Thoracic aorta (tissue), 2 donors: ENCODE results near the gene SFMBT2. TPM values are rescaled to one million over a fixed set of nuclear protein-coding genes. Genes with fewer than 3 reads are reported as not detected.

Source experiments
- ATAC-seq: fragments of 150-250 bp; one replicate; pipeline ENCODE4 v1.8.0; 2017; ENCODE audit warnings: low read depth; ENCODE audit not compliant: insufficient number of reproducible peaks, low FRiP score
- DNase-seq: peaks from one replicate; pipeline ENCODE4 v3.0.0-alpha.2; 2020; ENCODE audit warnings: low spot score
- H3K27ac ChIP-seq, 2 donors: fragments of 200-600 bp; sonication (generic); 1 replicate in 1 of 2; 2 replicates in 1 of 2; pipeline ENCODE4 v1.5.1; 2016; ENCODE audit warnings: mild to moderate bottlenecking in 2 of 2, moderate library complexity in 2 of 2
- H3K27me3 ChIP-seq: fragments of 200-600 bp; sonication (generic); replicated peaks from 2 replicates; pipeline ENCODE4 v1.6.0; 2016; ENCODE audit warnings: mild to moderate bottlenecking; ENCODE audit not compliant: insufficient read depth
- H3K36me3 ChIP-seq: fragments of 200-600 bp; sonication (generic); one replicate; pipeline ENCODE4 v1.5.1; 2016
- H3K4me1 ChIP-seq, 2 donors: fragments of 200-600 bp; sonication (generic); 1 replicate in 1 of 2; 2 replicates in 1 of 2; pipeline versions ENCODE4 v1.5.1 to v1.6.0; 2016; ENCODE audit warnings: low read depth in 2 of 2, mild to moderate bottlenecking in 1 of 2; ENCODE audit not compliant: control insufficient read depth in 1 of 2
- H3K4me3 ChIP-seq: fragments of 200-600 bp; sonication (generic); 2 replicates; pipeline ENCODE4 v1.5.1; 2016; ENCODE audit warnings: mild to moderate bottlenecking
- H3K9me3 ChIP-seq: fragments of 200-600 bp; sonication (generic); 2 replicates; pipeline ENCODE4 v1.5.1; 2016
- total RNA-seq, 2 donors: library from RNA; depleted of rRNA; stranded (reverse); fragments of >200 nt; gene quantifications; one replicate each; pipeline versions ENCODE4 v1.1.0 to v1.2.3, GENCODE V29; 2016
- TF ChIP-seq, protein P1 (sequence below): fragments of 200-600 bp; sonication (generic); IDR thresholded peaks from one replicate; pipeline ENCODE4 v1.5.1; 2019; ENCODE audit warnings: antibody characterized with exemption

SFMBT2 gene
- total RNA-seq, 2 donors from 2014 or later, result 8.5 to 9.0 TPM

GRCh38 chr10:7233259-7233991 lies 177.4 kb downstream of the SFMBT2 start:
- H3K27ac ChIP-seq, result no peak overlapping the region
- no peaks in the 10 kb centered on the region for H3K9me3 ChIP-seq
- TF ChIP-seq, protein P1, sequence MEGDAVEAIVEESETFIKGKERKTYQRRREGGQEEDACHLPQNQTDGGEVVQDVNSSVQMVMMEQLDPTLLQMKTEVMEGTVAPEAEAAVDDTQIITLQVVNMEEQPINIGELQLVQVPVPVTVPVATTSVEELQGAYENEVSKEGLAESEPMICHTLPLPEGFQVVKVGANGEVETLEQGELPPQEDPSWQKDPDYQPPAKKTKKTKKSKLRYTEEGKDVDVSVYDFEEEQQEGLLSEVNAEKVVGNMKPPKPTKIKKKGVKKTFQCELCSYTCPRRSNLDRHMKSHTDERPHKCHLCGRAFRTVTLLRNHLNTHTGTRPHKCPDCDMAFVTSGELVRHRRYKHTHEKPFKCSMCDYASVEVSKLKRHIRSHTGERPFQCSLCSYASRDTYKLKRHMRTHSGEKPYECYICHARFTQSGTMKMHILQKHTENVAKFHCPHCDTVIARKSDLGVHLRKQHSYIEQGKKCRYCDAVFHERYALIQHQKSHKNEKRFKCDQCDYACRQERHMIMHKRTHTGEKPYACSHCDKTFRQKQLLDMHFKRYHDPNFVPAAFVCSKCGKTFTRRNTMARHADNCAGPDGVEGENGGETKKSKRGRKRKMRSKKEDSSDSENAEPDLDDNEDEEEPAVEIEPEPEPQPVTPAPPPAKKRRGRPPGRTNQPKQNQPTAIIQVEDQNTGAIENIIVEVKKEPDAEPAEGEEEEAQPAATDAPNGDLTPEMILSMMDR, result no peak
- DNase-seq, result no peak
- H3K4me3 ChIP-seq, result no peak overlapping the region
- no peaks in the 10 kb centered on the region for H3K4me1 ChIP-seq
- H3K27me3 ChIP-seq, result no peaks in the 10 kb centered on the region
- no peaks in the 10 kb centered on the region for H3K36me3 ChIP-seq
- no peak for ATAC-seq

- ATAC-seq, result no peak
These were observed 179.1 kb downstream of the SFMBT2 start for GRCh38 chr10:7231509-7232414.

DNA sequence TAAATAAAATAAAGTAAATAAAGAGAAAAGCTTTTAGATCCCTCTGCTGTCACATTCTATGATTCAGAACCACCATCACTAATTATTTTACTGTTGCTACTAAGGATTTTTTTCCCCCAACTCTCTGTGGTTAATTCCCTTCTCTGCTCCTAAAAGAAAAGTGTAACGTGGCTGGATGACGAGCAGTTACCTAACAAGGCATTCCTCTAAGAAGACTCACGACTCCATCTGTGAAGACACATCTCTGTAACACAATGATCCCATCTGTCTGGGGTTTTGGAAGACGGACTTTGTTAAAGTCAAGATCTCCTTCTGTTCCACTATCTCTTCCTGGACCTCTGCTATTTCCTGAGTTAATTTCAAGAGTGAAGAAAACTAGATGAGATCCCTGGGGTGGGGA lies 179.9 kb downstream of the SFMBT2 start:
- Histone ChIP-seq H3K27me3 (no peaks in the 10 kb centered on the region), H3K36me3 (no peaks in the 10 kb centered on the region), H3K4me1 (no peaks in the 10 kb centered on the region), H3K4me3 (no peak overlapping the region), H3K27ac (no peak overlapping the region), H3K9me3 (no peaks in the 10 kb centered on the region)
- ATAC-seq (no peak), DNase-seq (no peak)
- TF ChIP-seq, protein P1, result no peak

More at GRCh38 chr10:7231509-7232414, 179.1 kb downstream of the SFMBT2 start:
- no peaks in the 10 kb centered on the region for H3K36me3 ChIP-seq
- no peaks in the 10 kb centered on the region for H3K9me3 ChIP-seq
- no peaks in the 10 kb centered on the region for H3K27me3 ChIP-seq
- TF ChIP-seq, protein P1, result no peak
- no peaks in the 10 kb centered on the region for H3K4me1 ChIP-seq
- no peak for DNase-seq
- no peak overlapping the region for H3K27ac ChIP-seq
- no peak overlapping the region for H3K4me3 ChIP-seq

DNA sequence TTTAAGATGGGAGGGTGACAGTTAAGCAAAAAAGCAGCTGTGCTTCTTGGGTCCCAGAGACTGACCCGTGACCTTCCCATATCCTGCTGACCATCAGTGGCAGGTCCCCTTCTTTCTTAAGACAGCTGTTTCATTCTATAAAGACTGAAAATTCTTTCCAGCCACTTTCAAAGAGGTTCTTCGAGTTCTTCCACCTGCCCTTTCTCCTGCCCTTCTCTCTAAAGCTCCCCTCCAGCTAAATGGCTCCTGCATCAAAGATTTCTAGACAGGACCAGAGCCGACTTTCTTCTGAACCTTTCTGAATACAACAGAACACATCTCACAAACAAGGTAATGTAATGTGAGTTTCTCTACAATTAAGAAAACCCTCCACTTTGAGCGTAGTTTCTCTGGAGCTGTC lies 180.8 kb downstream of the SFMBT2 start:
- TF ChIP-seq, protein P1, result no peak
- ATAC-seq, result no peak
- H3K4me3 ChIP-seq, result no peak overlapping the region
- H3K9me3 ChIP-seq, result peaks cover under 1% of the 10 kb centered on the region
- no peak for DNase-seq
- H3K27me3 ChIP-seq, result no peaks in the 10 kb centered on the region
- no peaks in the 10 kb centered on the region for H3K4me1 ChIP-seq
- H3K36me3 ChIP-seq, result no peaks in the 10 kb centered on the region
- no peak overlapping the region for H3K27ac ChIP-seq

GRCh38 chr10:7225133-7225532 lies 185.7 kb downstream of the SFMBT2 start:
- DNase-seq (no peak), ATAC-seq (no peak)
- Histone ChIP-seq H3K36me3 (no peaks in the 10 kb centered on the region), H3K27ac (no peak overlapping the region), H3K4me3 (no peak overlapping the region), H3K9me3 (peaks cover 20% of the 10 kb centered on the region), H3K27me3 (no peaks in the 10 kb centered on the region), H3K4me1 (no peaks in the 10 kb centered on the region)
- TF ChIP-seq, protein P1, result no peak
